Ascending aorta (tissue), 2 donors: Measurements from ENCODE around the gene UNG. TPM values are rescaled to one million over a fixed set of nuclear protein-coding genes. Genes with fewer than 3 reads are reported as not detected.

Source experiments
- DNase-seq, 2 donors: peaks; one replicate each; pipeline ENCODE4 v3.0.0-alpha.2; 2019; ENCODE audit warnings: low spot score in 2 of 2
- H3K27ac ChIP-seq, 2 donors: fragments of 200-600 bp; sonication (generic); one replicate each; pipeline ENCODE4 v1.5.1; 2016 to 2017; ENCODE audit warnings: mild to moderate bottlenecking in 1 of 2
- H3K27me3 ChIP-seq: fragments of 200-600 bp; sonication (generic); one replicate; pipeline ENCODE4 v1.5.1; 2017
- H3K36me3 ChIP-seq, 2 donors: fragments of 200-600 bp; sonication (generic); one replicate each; pipeline ENCODE4 v1.5.1; 2016
- H3K4me1 ChIP-seq, 2 donors: fragments of 200-600 bp; sonication (generic); one replicate each; pipeline ENCODE4 v1.5.1; 2016 to 2017; ENCODE audit warnings: mild to moderate bottlenecking in 1 of 2
- H3K4me3 ChIP-seq, 2 donors: fragments of 200-600 bp; sonication (generic); one replicate each; pipeline ENCODE4 v1.5.1; 2016 to 2017; ENCODE audit warnings: mild to moderate bottlenecking in 1 of 2
- H3K9me3 ChIP-seq, 2 donors: fragments of 200-600 bp; sonication (generic); one replicate each; pipeline ENCODE4 v1.5.1; 2016
- CTCF ChIP-seq, 3 experiments: fragments of 200-600 bp in 2 of 3; fragments of 450-650 bp in 1 of 3; sonication (generic) in 2 of 3; IDR thresholded peaks; one replicate each; pipeline ENCODE4 v1.5.1; 2016 to 2019; ENCODE audit warnings: antibody characterized with exemption in 3 of 3, mild to moderate bottlenecking in 1 of 3, moderate library complexity in 1 of 3
- intact Hi-C: fragments of 100-400 bp; cut with DNase I; formaldehyde crosslinking; loops from one replicate; pipeline ENCODE4 v1.15.1; 2023
- total RNA-seq: library from RNA; depleted of rRNA; stranded (reverse); fragments of >200 nt; gene quantifications from one replicate; pipeline ENCODE4 v1.1.0, GENCODE V29; 2016

The UNG gene
- total RNA-seq, 1 donor from 2014 or later = 42.4 TPM

- DNase-seq = no peak
- H3K27ac ChIP-seq = no peak overlapping the region
Observed at GRCh38 chr12:109124878-109125648, 27.7 kb downstream of the UNG start.

GRCh38 chr12:109125791-109126190 lies 28.4 kb downstream of the UNG start:
- intact Hi-C loops = no loop called here
- H3K27ac ChIP-seq = no peak overlapping the region
- no peaks in the 10 kb centered on the region for H3K4me1 ChIP-seq
- no peaks in the 10 kb centered on the region for H3K27me3 ChIP-seq
- H3K36me3 ChIP-seq = no peaks in the 10 kb centered on the region
- no peak for TF ChIP-seq CTCF (IDR thresholded peaks at IDR 0.05)
- no peak for DNase-seq
- H3K9me3 ChIP-seq = no peaks in the 10 kb centered on the region
- H3K4me3 ChIP-seq = no peak overlapping the region

More at GRCh38 chr12:109124878-109125648, 27.7 kb downstream of the UNG start:
- H3K9me3 ChIP-seq = no peaks in the 10 kb centered on the region
- H3K27me3 ChIP-seq = no peaks in the 10 kb centered on the region
- no peak for TF ChIP-seq CTCF (IDR thresholded peaks at IDR 0.05)
- H3K4me1 ChIP-seq = no peaks in the 10 kb centered on the region
- H3K36me3 ChIP-seq = no peaks in the 10 kb centered on the region
- intact Hi-C loops = no loop called here
- H3K4me3 ChIP-seq = no peak overlapping the region

GRCh38 chr12:109126784-109127183 lies 29.4 kb downstream of the UNG start:
- H3K27me3 ChIP-seq = no peaks in the 10 kb centered on the region
- no peaks in the 10 kb centered on the region for H3K9me3 ChIP-seq
- DNase-seq = no peak
- no peaks in the 10 kb centered on the region for H3K4me1 ChIP-seq
- no peak overlapping the region for H3K27ac ChIP-seq
- intact Hi-C loops = no loop called here
- TF ChIP-seq CTCF (IDR thresholded peaks at IDR 0.05) = no peak
- no peaks in the 10 kb centered on the region for H3K36me3 ChIP-seq
- H3K4me3 ChIP-seq = no peak overlapping the region

- Histone ChIP-seq H3K9me3 (no peaks in the 10 kb centered on the region), H3K27ac (no peak overlapping the region), H3K27me3 (no peaks in the 10 kb centered on the region), H3K4me1 (no peaks in the 10 kb centered on the region), H3K36me3 (no peaks in the 10 kb centered on the region), H3K4me3 (no peak overlapping the region)
- intact Hi-C loops = no loop called here
- DNase-seq = no peak
- TF ChIP-seq CTCF (IDR thresholded peaks at IDR 0.05) = no peak
Observed at GRCh38 chr12:109127533-109128242, 30.3 kb downstream of the UNG start.

- no peak overlapping the region for H3K4me3 ChIP-seq
- intact Hi-C loops = no loop called here
- H3K27me3 ChIP-seq = no peaks in the 10 kb centered on the region
- H3K9me3 ChIP-seq = no peaks in the 10 kb centered on the region
- H3K27ac ChIP-seq = peak overlapping the region in 1 of 2 donors; percentile 37
- TF ChIP-seq CTCF (IDR thresholded peaks at IDR 0.05) = no peak
- no peaks in the 10 kb centered on the region for H3K36me3 ChIP-seq
- H3K4me1 ChIP-seq = peaks cover 0 to 6% of the 10 kb centered on the region in 2 donors
- no peak for DNase-seq
Observed at GRCh38 chr12:109130297-109131153, 33.1 kb downstream of the UNG start.
